Neural progenitor cell (in vitro differentiated cells): ENCODE data around the gene KCNAB3. TPM values are rescaled to one million over a fixed set of nuclear protein-coding genes. Genes with fewer than 3 reads are reported as not detected.

Experiments
- DNase-seq: peaks from one replicate; pipeline ENCODE4 v3.0.0-alpha.2; 2016; ENCODE audit warnings: low spot score
- H2AFZ ChIP-seq: fragments of 200-600 bp; sonication (generic); replicated peaks from 2 replicates; pipeline ENCODE4 v1.6.1; 2016; ENCODE audit warnings: antibody characterized with exemption
- H3F3A ChIP-seq: fragments of 200-600 bp; sonication (generic); 2 replicates; pipeline ENCODE4 v1.6.1; 2016; ENCODE audit warnings: antibody characterized with exemption, low read depth
- H3K27ac ChIP-seq: fragments of 200-600 bp; sonication (generic); 2 replicates; pipeline ENCODE4 v1.5.1; 2016; ENCODE audit warnings: mild to moderate bottlenecking
- H3K27me3 ChIP-seq: fragments of 200-600 bp; sonication (generic); 2 replicates; pipeline ENCODE4 v1.6.1; 2016; ENCODE audit warnings: mild to moderate bottlenecking, moderate library complexity
- H3K36me3 ChIP-seq: fragments of 200-600 bp; sonication (generic); 2 replicates; pipeline ENCODE4 v1.5.1; 2016
- H3K4me1 ChIP-seq: fragments of 200-600 bp; sonication (generic); 2 replicates; pipeline ENCODE4 v1.6.1; 2016; ENCODE audit warnings: mixed run types
- H3K4me2 ChIP-seq: fragments of 200-600 bp; sonication (generic); 2 replicates; pipeline ENCODE4 v1.6.1; 2016
- H3K4me3 ChIP-seq: fragments of 200-600 bp; sonication (generic); 2 replicates; pipeline ENCODE4 v1.5.1; 2016
- H3K79me2 ChIP-seq: fragments of 200-600 bp; sonication (generic); 2 replicates; pipeline ENCODE4 v1.6.1; 2016; ENCODE audit warnings: low read depth
- H3K9ac ChIP-seq: fragments of 200-600 bp; sonication (generic); 2 replicates; pipeline ENCODE4 v1.6.1; 2016
- H3K9me3 ChIP-seq: fragments of 200-600 bp; sonication (generic); 2 replicates; pipeline ENCODE4 v1.5.1; 2016; ENCODE audit warnings: low read depth
- H4K20me1 ChIP-seq: fragments of 200-600 bp; sonication (generic); 2 replicates; pipeline ENCODE4 v1.6.1; 2016; ENCODE audit warnings: low read depth
- H3K27ac Mint-ChIP-seq: 3 replicates; pipeline ENCODE4 v1.8.0; 2021; ENCODE audit warnings: mixed read lengths
- H3K27me3 Mint-ChIP-seq: 2 replicates; pipeline ENCODE4 v1.8.0; 2022; ENCODE audit warnings: low read depth, mild to moderate bottlenecking, inconsistent platforms, moderate library complexity, mixed read lengths; ENCODE audit not compliant: insufficient read depth
- H3K36me3 Mint-ChIP-seq: 3 replicates; pipeline ENCODE4 v1.8.0; 2021; ENCODE audit warnings: mixed read lengths
- H3K4me1 Mint-ChIP-seq: 3 replicates; pipeline ENCODE4 v1.8.0; 2021; ENCODE audit warnings: mixed read lengths
- H3K4me3 Mint-ChIP-seq: 3 replicates; pipeline ENCODE4 v1.8.0; 2021; ENCODE audit warnings: mild to moderate bottlenecking, moderate library complexity, mixed read lengths
- H3K9me3 Mint-ChIP-seq: 3 replicates; pipeline ENCODE4 v1.8.0; 2020; ENCODE audit warnings: mixed read lengths
- CTCF ChIP-seq: fragments of 200-600 bp; sonication (generic); IDR thresholded peaks from 2 replicates; pipeline ENCODE4 v1.5.1; 2017; ENCODE audit warnings: antibody characterized with exemption, mild to moderate bottlenecking
- EZH2 ChIP-seq: fragments of 200-600 bp; sonication (generic); IDR thresholded peaks from 2 replicates; pipeline ENCODE4 v1.6.1; 2017; ENCODE audit warnings: antibody characterized with exemption, mild to moderate bottlenecking, moderate library complexity
- EZH2phosphoT487 ChIP-seq: fragments of 200-600 bp; sonication (generic); IDR thresholded peaks from 2 replicates; pipeline ENCODE4 v1.6.1; 2017; ENCODE audit warnings: antibody characterized with exemption
- total RNA-seq: library from RNA; depleted of rRNA; stranded (reverse); fragments of >200 nt; gene quantifications from 2 replicates; pipeline ENCODE4 v1.2.3, GENCODE V29; 2015; ENCODE audit warnings: low replicate concordance

Gene KCNAB3
- total RNA-seq, 1 donor from 2014 or later, result 1.0 TPM

- peak overlapping the region; percentile 79 for H3K27ac Mint-ChIP-seq
- H3K79me2 ChIP-seq, result no peaks in the 10 kb centered on the region
- no peak overlapping the region for H2AFZ ChIP-seq
- peaks cover 12% of the 10 kb centered on the region for H3K27me3 ChIP-seq
- H3K9me3 Mint-ChIP-seq, result no peaks in the 10 kb centered on the region
- no peaks in the 10 kb centered on the region for H3K4me1 Mint-ChIP-seq
- DNase-seq, result peak; percentile 88
- no peaks in the 10 kb centered on the region for H3K36me3 ChIP-seq
- H4K20me1 ChIP-seq, result peaks cover 12% of the 10 kb centered on the region
- no peaks in the 10 kb centered on the region for H3K9me3 ChIP-seq
- peaks cover 40% of the 10 kb centered on the region for H3K4me1 ChIP-seq
- no peak overlapping the region for H3K4me3 Mint-ChIP-seq
- H3K4me2 ChIP-seq, result peak overlapping the region; percentile 95
- TF ChIP-seq CTCF (peak; percentile 46), EZH2 (no peak), EZH2phosphoT487 (no peak)
- H3K36me3 Mint-ChIP-seq, result peaks cover 12% of the 10 kb centered on the region
- H3K27me3 Mint-ChIP-seq, result peaks cover 6% of the 10 kb centered on the region
- H3F3A ChIP-seq, result peaks cover 43% of the 10 kb centered on the region
- H3K27ac ChIP-seq, result no peak overlapping the region
- H3K9ac ChIP-seq, result no peak overlapping the region
- H3K4me3 ChIP-seq, result no peak overlapping the region
Measured at GRCh38 chr17:7889166-7889955, 40.3 kb downstream of the KCNAB3 start.

GRCh38 chr17:7888184-7888920, 41.3 kb downstream of the KCNAB3 start, which contains the start of gene CHD3:
CHD3 (plus strand) TSS chr17:7888789; CDS start chr17:7889001, 212 bp downstream.
- H3K27me3 ChIP-seq, result peaks cover 12% of the 10 kb centered on the region
- H4K20me1 ChIP-seq, result peaks cover 12% of the 10 kb centered on the region
- no peaks in the 10 kb centered on the region for H3K9me3 ChIP-seq
- H3K4me3 Mint-ChIP-seq, result no peak within 1 kb of the TSS
- no peak within 1 kb of the TSS for H2AFZ ChIP-seq
- H3K27ac Mint-ChIP-seq, result peak within 1 kb of the TSS; percentile 79
- H3K79me2 ChIP-seq, result no peaks in the 10 kb centered on the region
- TF ChIP-seq EZH2phosphoT487, result no peak
- no peak for TF ChIP-seq EZH2
- no peak for TF ChIP-seq CTCF
- no peak within 1 kb of the TSS for H3K27ac ChIP-seq
- no peak within 1 kb of the TSS for H3K9ac ChIP-seq
- H3F3A ChIP-seq, result peaks cover 52% of the 10 kb centered on the region
- H3K4me1 Mint-ChIP-seq, result peaks cover 2% of the 10 kb centered on the region
- peaks cover 50% of the 10 kb centered on the region for H3K4me1 ChIP-seq
- peak; percentile 31 for DNase-seq
- peaks cover 10% of the 10 kb centered on the region for H3K36me3 Mint-ChIP-seq
- H3K4me3 ChIP-seq, result peak within 1 kb of the TSS; percentile 88
- H3K27me3 Mint-ChIP-seq, result peaks cover 6% of the 10 kb centered on the region
- H3K4me2 ChIP-seq, result peak within 1 kb of the TSS; percentile 95
- no peaks in the 10 kb centered on the region for H3K36me3 ChIP-seq
- H3K9me3 Mint-ChIP-seq, result no peaks in the 10 kb centered on the region

GRCh38 chr17:7887482-7888183, 42.0 kb downstream of the KCNAB3 start:
- no peaks in the 10 kb centered on the region for H3K9me3 Mint-ChIP-seq
- peaks cover 12% of the 10 kb centered on the region for H4K20me1 ChIP-seq
- no peak overlapping the region for H3K27ac Mint-ChIP-seq
- H3K4me1 Mint-ChIP-seq, result peaks cover 2% of the 10 kb centered on the region
- H3K9me3 ChIP-seq, result no peaks in the 10 kb centered on the region
- peaks cover 10% of the 10 kb centered on the region for H3K36me3 Mint-ChIP-seq
- TF ChIP-seq EZH2, result no peak
- no peak for TF ChIP-seq EZH2phosphoT487
- no peak for TF ChIP-seq CTCF
- H3K27me3 ChIP-seq, result peaks cover 12% of the 10 kb centered on the region
- peaks cover 59% of the 10 kb centered on the region for H3F3A ChIP-seq
- DNase-seq, result peak; percentile 88
- no peak overlapping the region for H3K4me3 Mint-ChIP-seq
- H3K36me3 ChIP-seq, result no peaks in the 10 kb centered on the region
- H3K4me3 ChIP-seq, result peak overlapping the region; percentile 88
- H3K27me3 Mint-ChIP-seq, result peaks cover 6% of the 10 kb centered on the region
- no peak overlapping the region for H3K9ac ChIP-seq
- H3K79me2 ChIP-seq, result no peaks in the 10 kb centered on the region
- H3K4me1 ChIP-seq, result peaks cover 52% of the 10 kb centered on the region
- no peak overlapping the region for H3K27ac ChIP-seq
- peak overlapping the region; percentile 95 for H3K4me2 ChIP-seq
- H2AFZ ChIP-seq, result no peak overlapping the region
